ENCODE measurements around the gene MGLL. TPM values are rescaled to one million over a fixed set of nuclear protein-coding genes. Genes with fewer than 3 reads are reported as not detected.
A peak's percentile ranks its signal among the peaks of the same experiment; 100 is the strongest.

MGLL gene
- total RNA-seq, 2 experiments from 2014 or later, result 0.10 to 0.25 TPM

DNA sequence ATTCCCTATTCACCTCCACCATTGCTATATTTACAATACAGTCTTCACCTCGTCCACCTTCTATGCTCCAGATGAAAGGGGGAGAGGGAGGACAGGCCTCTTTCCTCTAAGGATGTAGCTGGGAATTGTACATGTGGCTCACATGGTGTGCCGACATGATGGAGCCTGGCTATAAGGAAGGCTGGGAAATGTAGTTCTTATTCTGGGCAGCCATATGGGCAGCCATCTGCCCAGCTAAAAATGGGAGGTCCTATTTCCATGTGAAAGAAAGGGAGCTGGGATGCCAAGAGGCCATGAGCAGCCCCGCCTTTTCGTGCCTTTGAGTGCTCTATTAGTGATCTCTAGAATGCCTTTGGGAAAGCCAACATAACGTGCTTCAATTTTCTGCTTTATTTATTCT lies 27.1 kb upstream of the MGLL start:
- CTCF ChIA-PET, result interaction anchor here (0.6 kb wide), 1 partner anchor 1773 kb away, joined by 3 read pairs; no protein-coding TSS in a partner anchor

DNA sequence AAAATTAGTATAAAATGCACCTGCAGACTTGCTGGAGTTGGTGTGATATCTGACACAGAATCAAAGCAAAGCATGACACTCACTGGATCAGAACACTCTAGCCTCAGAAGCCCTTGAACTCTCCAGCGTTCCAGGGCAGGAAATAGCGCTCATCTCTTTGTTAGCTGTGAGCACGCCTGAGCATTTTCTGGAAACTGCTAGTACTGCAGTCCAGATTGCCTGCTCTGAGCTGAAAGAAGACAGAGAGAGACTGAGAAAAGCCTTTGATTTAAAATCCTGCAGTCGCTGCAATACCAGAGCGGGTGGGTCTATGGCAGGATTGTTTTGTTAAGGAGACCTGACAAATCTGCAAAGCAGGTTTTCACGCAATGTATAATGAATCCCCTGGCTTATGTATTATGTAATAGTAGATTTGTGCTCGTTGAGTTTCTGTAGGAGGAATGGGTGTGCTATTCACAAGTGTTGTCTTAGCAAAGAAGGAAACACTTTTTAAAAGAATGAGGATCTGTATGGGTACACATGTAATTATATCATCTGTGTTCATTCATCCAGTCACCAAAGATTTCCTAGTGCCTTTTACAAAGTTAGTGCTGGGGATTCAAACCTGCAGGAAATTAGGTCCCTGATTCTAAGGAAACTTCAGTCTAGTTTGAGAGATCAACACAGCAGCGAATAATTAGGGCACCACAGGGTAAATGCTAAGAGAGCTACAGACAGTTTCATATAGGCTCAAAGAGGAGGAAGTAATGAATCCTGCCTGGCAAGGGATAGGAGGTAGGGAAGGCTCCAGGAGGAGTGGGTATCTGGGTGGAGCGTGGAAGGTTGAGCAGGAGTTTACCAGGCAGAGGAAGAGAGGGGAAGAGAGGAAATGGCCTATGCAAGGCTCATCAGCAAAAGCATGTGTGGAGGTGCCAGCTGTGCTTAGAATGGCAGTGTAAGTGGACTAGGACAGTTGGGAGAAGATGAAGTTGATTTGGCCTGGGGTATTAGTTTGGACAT lies 26.1 kb upstream of the MGLL start:
- Mint-ChIP-seq H3K27me3 (peaks cover 10% of the 10 kb centered on the region), H3K27ac (no peak overlapping the region), H3K9me3 (no peaks in the 10 kb centered on the region), H3K4me3 (no peak overlapping the region), H3K4me1 (no peaks in the 10 kb centered on the region), H3K36me3 (ENCODE audit: low read depth) (no peaks in the 10 kb centered on the region)
- CTCF ChIA-PET, result no interaction called here
- DNase-seq, result no peak
- POLR2A ChIA-PET, result no interaction called here

More for the DNA sequence above, 27.1 kb upstream of the MGLL start:
- POLR2A ChIA-PET, result no interaction called here
- no peak for DNase-seq
- Mint-ChIP-seq H3K36me3 (ENCODE audit: low read depth) (no peaks in the 10 kb centered on the region), H3K27ac (no peak overlapping the region), H3K9me3 (no peaks in the 10 kb centered on the region), H3K27me3 (peaks cover 10% of the 10 kb centered on the region), H3K4me1 (no peaks in the 10 kb centered on the region), H3K4me3 (no peak overlapping the region)

DNA sequence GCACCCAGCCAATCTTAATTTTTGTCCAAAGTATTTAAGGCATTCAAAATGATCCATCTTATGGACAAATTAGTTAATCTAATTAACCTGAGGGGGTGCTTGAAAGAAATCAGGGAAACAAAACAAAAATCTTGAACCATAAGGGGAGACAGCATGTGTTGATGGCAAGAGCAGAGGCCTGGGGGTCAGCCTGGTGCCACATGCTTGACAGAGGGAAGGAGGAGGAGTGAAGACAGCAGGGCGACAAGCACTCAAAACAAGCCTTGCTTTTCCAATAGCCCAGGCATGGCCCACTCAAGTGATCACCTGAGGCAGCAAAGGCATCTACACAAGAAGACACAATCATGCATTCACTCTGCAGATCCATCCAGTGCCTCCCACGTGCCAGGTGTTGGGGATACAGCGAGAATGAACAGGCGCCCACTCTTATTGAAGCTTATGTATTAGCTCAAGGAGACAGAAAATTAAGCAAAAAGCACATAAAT lies 25.0 kb upstream of the MGLL start:
- ChIA-PET CTCF (no interaction called here), POLR2A (no interaction called here)
- Mint-ChIP-seq H3K36me3 (ENCODE audit: low read depth) (no peaks in the 10 kb centered on the region), H3K4me3 (no peak overlapping the region), H3K27me3 (peaks cover 10% of the 10 kb centered on the region), H3K27ac (no peak overlapping the region), H3K9me3 (no peaks in the 10 kb centered on the region), H3K4me1 (no peaks in the 10 kb centered on the region)
- DNase-seq, result no peak

DNA sequence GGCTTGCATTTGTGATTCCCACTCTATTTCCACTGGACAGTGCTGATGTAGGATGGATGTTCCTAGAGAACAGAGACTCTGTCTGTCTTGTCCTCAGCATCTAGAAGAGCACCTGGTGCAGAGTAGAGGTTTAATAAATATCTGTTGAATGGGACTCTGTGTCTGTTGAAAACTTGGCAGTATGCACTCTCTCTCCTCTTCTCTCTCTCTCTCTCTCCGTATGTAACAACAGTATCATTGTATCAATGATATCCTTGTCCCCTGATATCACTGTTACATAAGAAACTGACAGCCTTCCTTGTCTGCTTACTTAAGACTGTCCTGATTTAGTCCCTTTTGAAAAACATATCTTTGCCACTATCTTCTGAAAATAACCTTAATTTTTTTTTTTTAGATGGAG lies 24.3 kb upstream of the MGLL start:
- H3K9me3 Mint-ChIP-seq, result no peaks in the 10 kb centered on the region
- DNase-seq, result no peak
- ChIA-PET POLR2A (no interaction called here), CTCF (no interaction called here)
- no peak overlapping the region for H3K4me3 Mint-ChIP-seq
- no peaks in the 10 kb centered on the region for H3K36me3 Mint-ChIP-seq (ENCODE audit: low read depth)
- H3K4me1 Mint-ChIP-seq, result no peaks in the 10 kb centered on the region
- no peak overlapping the region for H3K27ac Mint-ChIP-seq
- H3K27me3 Mint-ChIP-seq, result peaks cover 10% of the 10 kb centered on the region

DNA sequence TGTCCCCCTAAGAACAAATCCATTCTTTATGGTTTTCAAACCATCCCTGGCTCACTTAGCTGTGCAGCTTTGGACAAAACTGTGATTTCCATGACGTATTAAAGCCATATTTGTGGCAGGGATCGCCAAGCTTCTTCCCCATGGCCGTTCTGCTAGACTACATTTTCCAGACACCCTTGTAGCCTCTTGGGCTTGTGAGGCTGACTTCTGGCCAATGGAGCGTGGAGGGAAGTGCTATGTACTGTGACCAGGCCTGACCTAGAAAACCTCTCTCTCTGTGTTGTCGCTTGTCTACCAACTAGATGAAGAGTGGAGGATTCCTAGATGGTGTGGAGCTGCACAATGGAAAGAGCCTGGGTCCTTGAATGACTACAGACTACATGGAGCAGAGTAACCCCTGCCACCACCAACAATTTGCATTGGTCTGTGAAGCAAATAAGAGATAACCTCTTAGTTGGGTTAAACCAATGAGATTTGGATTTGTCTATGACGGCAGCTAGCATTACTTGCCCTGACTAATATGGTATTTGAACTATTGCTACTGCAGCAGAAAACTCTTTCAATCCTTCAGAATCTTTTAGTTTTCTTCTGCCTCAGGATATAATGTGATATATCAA lies 22.1 kb upstream of the MGLL start:
- ChIA-PET POLR2A (no interaction called here), CTCF (no interaction called here)
- Mint-ChIP-seq H3K27me3 (peaks cover 10% of the 10 kb centered on the region), H3K27ac (no peak overlapping the region), H3K36me3 (ENCODE audit: low read depth) (no peaks in the 10 kb centered on the region), H3K9me3 (no peaks in the 10 kb centered on the region), H3K4me3 (no peak overlapping the region), H3K4me1 (no peaks in the 10 kb centered on the region)
- no peak for DNase-seq

DNA sequence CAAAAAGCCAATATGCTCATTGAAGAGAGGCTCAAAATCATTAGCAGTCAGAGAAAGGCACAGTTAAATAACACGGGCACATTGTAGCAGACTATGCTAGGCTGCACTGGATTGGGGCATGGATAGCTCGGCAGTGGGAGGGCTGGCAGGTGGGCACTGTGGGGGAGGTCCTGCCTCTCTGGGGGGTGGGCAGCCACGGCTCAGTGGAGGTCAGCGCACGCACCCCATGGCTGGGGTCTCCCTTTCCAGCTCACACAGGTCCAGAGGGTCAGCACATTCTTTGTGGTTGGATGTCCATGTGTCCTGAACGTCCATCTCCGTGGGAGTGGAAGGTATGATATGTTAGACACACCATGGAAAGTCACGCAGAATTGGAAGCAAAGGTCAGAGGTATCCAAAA lies 18.4 kb upstream of the MGLL start:
- no peaks in the 10 kb centered on the region for H3K9me3 Mint-ChIP-seq
- ChIA-PET CTCF (interaction anchor here (0.6 to 0.7 kb wide), 2 partner anchors 248 to 461 kb away, joined by 3 read pairs; no protein-coding TSS in a partner anchor), POLR2A (no interaction called here)
- H3K36me3 Mint-ChIP-seq (ENCODE audit: low read depth), result no peaks in the 10 kb centered on the region
- H3K27me3 Mint-ChIP-seq, result peaks cover 3% of the 10 kb centered on the region
- H3K4me1 Mint-ChIP-seq, result peaks cover 3% of the 10 kb centered on the region
- H3K27ac Mint-ChIP-seq, result no peak overlapping the region
- no peak overlapping the region for H3K4me3 Mint-ChIP-seq
- DNase-seq, result no peak

DNA sequence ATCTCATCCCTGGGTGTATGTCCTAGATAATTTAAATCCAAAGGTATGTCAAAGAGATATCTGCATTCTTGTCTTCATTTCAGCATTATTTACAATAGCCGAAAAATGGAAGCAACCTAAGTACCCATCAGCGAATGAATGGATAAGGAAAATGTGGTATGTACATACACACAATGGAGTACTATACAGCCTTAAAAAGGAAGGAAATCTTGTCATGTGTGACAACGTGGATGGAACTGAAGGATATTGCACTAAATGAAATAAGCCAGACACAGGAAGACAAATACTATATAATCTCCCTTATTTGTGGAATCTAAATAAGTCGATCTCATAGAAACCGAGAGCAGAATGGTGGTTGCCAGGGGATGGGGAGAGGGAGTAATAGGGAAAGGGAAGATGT lies 16.8 kb upstream of the MGLL start:
- H3K4me3 Mint-ChIP-seq, result no peak overlapping the region
- no peaks in the 10 kb centered on the region for H3K9me3 Mint-ChIP-seq
- ChIA-PET CTCF (no interaction called here), POLR2A (no interaction called here)
- no peak overlapping the region for H3K27ac Mint-ChIP-seq
- DNase-seq, result no peak
- peaks cover 3% of the 10 kb centered on the region for H3K27me3 Mint-ChIP-seq
- peaks cover 3% of the 10 kb centered on the region for H3K4me1 Mint-ChIP-seq
- H3K36me3 Mint-ChIP-seq (ENCODE audit: low read depth), result no peaks in the 10 kb centered on the region

DNA sequence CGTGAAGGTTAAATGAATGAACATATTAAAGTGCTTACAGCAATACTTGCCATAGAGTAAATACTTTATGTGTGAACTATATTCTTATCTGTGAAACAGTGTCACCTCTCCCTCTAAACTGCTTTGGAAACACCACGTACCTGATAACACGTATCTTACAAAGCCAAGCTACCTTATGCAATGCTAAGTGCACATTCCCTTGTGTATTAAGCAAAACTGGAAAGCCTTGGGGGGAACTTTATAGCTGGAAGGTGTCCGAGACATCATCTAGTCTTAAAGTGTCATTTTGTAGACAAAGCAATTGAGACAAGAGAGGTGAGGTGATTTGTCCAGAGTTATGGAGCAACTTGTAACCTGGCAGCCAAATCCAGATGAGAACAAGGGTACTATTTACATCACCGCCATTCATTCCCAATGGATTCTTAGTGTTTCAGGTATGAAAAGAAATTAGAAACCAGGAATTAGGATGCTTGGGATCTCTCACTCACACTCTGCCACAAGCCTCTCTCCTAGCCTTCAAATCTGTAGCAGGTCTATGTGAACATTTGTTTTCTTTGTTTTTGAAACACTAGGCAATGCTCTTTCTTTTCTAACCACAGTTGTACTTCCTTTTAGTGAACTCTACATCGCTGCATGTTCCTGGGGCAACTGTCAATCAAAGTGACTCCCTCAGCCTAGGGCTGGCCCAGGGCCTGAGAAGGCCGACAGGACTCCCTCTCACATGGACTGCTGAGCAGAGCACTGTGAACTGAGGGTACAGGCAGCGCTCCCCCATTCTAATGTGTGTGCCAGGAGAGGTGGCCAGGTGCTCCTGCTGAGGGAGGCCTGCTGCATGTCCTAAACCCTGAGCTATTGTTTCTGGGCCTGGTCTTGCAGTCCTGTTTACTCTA lies 13.9 kb upstream of the MGLL start:
- Mint-ChIP-seq H3K4me3 (no peak overlapping the region), H3K27ac (no peak overlapping the region), H3K36me3 (ENCODE audit: low read depth) (no peaks in the 10 kb centered on the region), H3K27me3 (peaks cover 5% of the 10 kb centered on the region), H3K9me3 (no peaks in the 10 kb centered on the region), H3K4me1 (peaks cover 3% of the 10 kb centered on the region)
- no peak for DNase-seq
- POLR2A ChIA-PET, result no interaction called here
- CTCF ChIA-PET, result no interaction called here

DNA sequence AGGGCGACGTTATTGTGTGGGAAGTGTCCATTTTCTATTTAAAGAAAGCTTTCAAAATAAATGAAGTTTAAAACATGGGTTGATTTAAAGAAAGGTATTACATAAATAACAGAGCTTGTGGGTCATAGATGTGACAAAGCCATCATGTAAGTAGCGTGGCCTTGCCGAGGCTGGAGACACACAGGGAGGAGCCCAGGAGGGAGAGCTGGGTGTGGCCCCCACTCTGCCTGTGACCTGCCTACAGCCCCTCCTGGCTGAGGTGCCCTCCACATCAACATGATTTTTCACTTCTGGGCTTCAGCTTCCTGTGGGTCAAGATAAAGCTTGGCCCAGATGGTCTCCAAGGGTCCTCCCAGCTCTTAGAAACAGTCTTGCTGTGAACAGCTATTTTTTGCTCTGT lies 12.5 kb upstream of the MGLL start:
- Mint-ChIP-seq H3K4me1 (peaks cover 3% of the 10 kb centered on the region), H3K27ac (no peak overlapping the region), H3K27me3 (peaks cover 8% of the 10 kb centered on the region), H3K4me3 (no peak overlapping the region), H3K9me3 (peaks cover 7% of the 10 kb centered on the region), H3K36me3 (ENCODE audit: low read depth) (no peaks in the 10 kb centered on the region)
- DNase-seq, result no peak
- POLR2A ChIA-PET, result no interaction called here
- CTCF ChIA-PET, result no interaction called here

DNA sequence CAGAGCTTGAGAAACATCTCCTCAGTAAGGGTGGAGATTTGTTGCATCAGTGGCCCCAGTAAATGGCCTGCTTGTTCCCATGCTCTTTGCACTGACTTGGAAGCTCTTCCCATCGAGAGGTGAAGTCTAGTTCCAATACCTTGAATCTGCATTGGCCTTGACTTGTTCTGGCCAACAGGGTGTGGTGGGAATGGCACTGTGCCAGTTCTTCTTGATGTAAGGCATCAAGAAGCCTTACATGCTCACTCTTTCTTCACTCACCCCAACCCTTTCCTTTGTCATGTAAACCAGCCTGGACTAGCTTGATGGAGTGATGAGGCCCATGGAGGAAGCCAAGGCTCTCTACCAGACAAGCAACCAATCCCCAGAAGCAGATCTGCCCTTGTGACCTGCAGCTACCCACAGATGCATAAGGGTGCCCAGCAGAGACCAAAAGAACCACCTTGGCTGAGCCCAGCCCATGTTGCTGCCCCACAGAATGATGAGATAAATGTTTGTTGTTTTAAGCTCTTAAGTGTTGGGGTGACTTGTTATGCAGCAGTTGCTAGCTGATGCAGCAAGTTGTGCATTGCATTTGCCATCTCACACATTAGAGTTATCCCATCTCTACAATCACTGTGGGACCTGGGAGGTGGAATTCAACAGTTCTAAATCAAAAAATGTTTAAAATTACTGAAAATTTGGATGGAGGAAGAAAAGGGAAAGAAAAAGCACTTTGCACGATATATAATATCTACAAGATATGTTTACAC lies 11.1 kb upstream of the MGLL start:
- POLR2A ChIA-PET, result no interaction called here
- Mint-ChIP-seq H3K4me3 (no peak overlapping the region), H3K27me3 (peaks cover 11% of the 10 kb centered on the region), H3K4me1 (peaks cover 3% of the 10 kb centered on the region), H3K36me3 (ENCODE audit: low read depth) (no peaks in the 10 kb centered on the region), H3K27ac (no peak overlapping the region), H3K9me3 (peaks cover 18% of the 10 kb centered on the region)
- no peak for DNase-seq
- CTCF ChIA-PET, result interaction anchor here (0.9 to 1.5 kb wide), 5 partner anchors 10 to 259 kb away, joined by 3 to 5 read pairs (median 4); partner anchors contain the start of gene MGLL

DNA sequence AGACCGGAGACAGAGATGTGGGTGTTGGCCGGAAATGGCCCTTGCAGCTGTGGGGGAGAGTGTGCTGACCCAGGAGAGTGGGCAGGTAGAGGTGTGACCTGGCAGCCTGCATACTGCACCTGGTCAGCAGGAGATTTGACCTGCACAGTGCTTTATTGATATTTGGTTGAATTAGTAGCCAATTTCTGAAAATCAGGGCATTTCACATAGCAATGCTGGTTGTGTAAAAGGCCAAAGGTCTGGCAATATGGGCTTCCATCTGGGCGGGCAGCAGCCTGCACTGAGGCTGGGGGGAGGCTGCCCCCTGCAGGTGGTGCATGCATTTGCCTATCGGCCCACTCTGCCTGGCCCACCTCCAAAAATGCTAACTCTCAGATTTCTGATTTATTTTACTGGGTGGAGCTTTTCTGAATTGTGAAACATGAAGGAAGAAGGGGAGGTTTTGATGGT lies 9.4 kb upstream of the MGLL start:
- ChIA-PET CTCF (interaction anchor here (1.2 to 1.5 kb wide), 2 partner anchors 11 to 12 kb away, joined by 3 to 5 read pairs; no protein-coding TSS in a partner anchor), POLR2A (no interaction called here)
- H3K9me3 Mint-ChIP-seq, result peaks cover 18% of the 10 kb centered on the region
- H3K4me1 Mint-ChIP-seq, result peaks cover 3% of the 10 kb centered on the region
- DNase-seq, result peak; percentile 25
- no peak overlapping the region for H3K4me3 Mint-ChIP-seq
- H3K36me3 Mint-ChIP-seq (ENCODE audit: low read depth), result no peaks in the 10 kb centered on the region
- H3K27me3 Mint-ChIP-seq, result peaks cover 14% of the 10 kb centered on the region
- H3K27ac Mint-ChIP-seq, result no peak overlapping the region

DNA sequence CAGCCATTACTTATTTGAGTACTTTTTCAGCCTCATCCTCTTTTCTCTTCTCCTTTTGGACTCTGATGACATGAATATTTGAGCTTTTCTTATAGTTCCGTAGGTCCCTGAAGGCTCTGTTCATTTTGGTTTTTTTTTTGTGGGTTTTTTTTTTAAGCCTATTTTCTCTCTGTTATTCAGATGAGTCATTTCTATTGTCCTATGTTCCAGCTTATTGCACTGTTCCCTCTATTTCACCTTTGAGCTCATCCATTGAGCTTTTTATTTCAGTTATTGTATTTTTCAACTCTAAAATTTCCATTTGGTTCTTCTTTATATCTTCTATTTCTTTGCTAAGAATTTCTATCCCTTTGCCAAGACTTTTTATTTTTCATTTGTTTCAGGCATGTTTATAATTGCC lies 7.2 kb upstream of the MGLL start:
- peaks cover 4% of the 10 kb centered on the region for H3K4me1 Mint-ChIP-seq
- DNase-seq, result no peak
- H3K27ac Mint-ChIP-seq, result peak overlapping the region; percentile 20
- H3K9me3 Mint-ChIP-seq, result peaks cover 18% of the 10 kb centered on the region
- no peaks in the 10 kb centered on the region for H3K36me3 Mint-ChIP-seq (ENCODE audit: low read depth)
- CTCF ChIA-PET, result no interaction called here
- H3K4me3 Mint-ChIP-seq, result no peak overlapping the region
- peaks cover 30% of the 10 kb centered on the region for H3K27me3 Mint-ChIP-seq
- POLR2A ChIA-PET, result no interaction called here
